ENCODE measurements around the gene TTYH3. TPM values are rescaled to one million over a fixed set of nuclear protein-coding genes. Genes with fewer than 3 reads are reported as not detected.

The TTYH3 gene
- polyA plus RNA-seq (2011; rRNA removed) = 33.0 and 55.7 TPM in 2 replicates
- polyA minus RNA-seq (2011; rRNA and poly(A)+ RNA removed) = 33.2 and 37.6 TPM in 2 replicates

- Histone ChIP-seq H3K4me3 (ENCODE audit: low read depth, low read length) (peak within 1 kb of the TSS; percentile 95), H3K27me3 (ENCODE audit: control insufficient read depth, insufficient read depth, low read length) (no peaks in the 10 kb centered on the region), H3K36me3 (ENCODE audit: control insufficient read depth, insufficient read depth, low read length) (peaks cover 1% of the 10 kb centered on the region)
- TF ChIP-seq CTCF (IDR thresholded peaks at IDR 0.05; ENCODE audit: insufficient read depth, low read depth, low read length) = no peak
- POLR2A ChIA-PET = interaction anchor here (0.6 to 1.0 kb wide), 2 partner anchors 13 to 239 kb away, joined by 3 read pairs; no protein-coding TSS in a partner anchor
- CTCF ChIA-PET = interaction anchor here (0.6 kb wide), 1 partner anchor 117 kb away, joined by 3 read pairs; no protein-coding TSS in a partner anchor
- DNase-seq (ENCODE audit: low read depth) = no peak
Observed at GRCh38 chr7:2631946-2632732, at the start of gene TTYH3. Gene TTYH3 (plus strand): TSS chr7:2631986. CDS start chr7:2632156, 170 bp downstream.

- ChIA-PET POLR2A (no interaction called here), CTCF (interaction anchor here (3.1 kb wide), 1 partner anchor 14 kb away, joined by 12 read pairs; no protein-coding TSS in a partner anchor)
- Histone ChIP-seq H3K36me3 (ENCODE audit: control insufficient read depth, insufficient read depth, low read length) (peaks cover 12% of the 10 kb centered on the region), H3K27me3 (ENCODE audit: control insufficient read depth, insufficient read depth, low read length) (no peaks in the 10 kb centered on the region), H3K4me3 (ENCODE audit: low read depth, low read length) (no peak overlapping the region)
- no peak for TF ChIP-seq CTCF (IDR thresholded peaks at IDR 0.05; ENCODE audit: insufficient read depth, low read depth, low read length)
- no peak for DNase-seq (ENCODE audit: low read depth)
Observed at GRCh38 chr7:2582006-2582735, 49.6 kb upstream of the TTYH3 start.

GRCh38 chr7:2583798-2584580 is 47.8 kb upstream of the TTYH3 start:
- CTCF ChIA-PET = interaction anchor here (3.1 kb wide), 1 partner anchor 16 kb away, joined by 12 read pairs; no protein-coding TSS in a partner anchor
- Histone ChIP-seq H3K27me3 (ENCODE audit: control insufficient read depth, insufficient read depth, low read length) (no peaks in the 10 kb centered on the region), H3K4me3 (ENCODE audit: low read depth, low read length) (no peak overlapping the region), H3K36me3 (ENCODE audit: control insufficient read depth, insufficient read depth, low read length) (peaks cover 10% of the 10 kb centered on the region)
- TF ChIP-seq CTCF (IDR thresholded peaks at IDR 0.05; ENCODE audit: insufficient read depth, low read depth, low read length) = no peak
- no peak for DNase-seq (ENCODE audit: low read depth)
- POLR2A ChIA-PET = no interaction called here

- CTCF ChIA-PET = interaction anchor here (0.8 to 0.9 kb wide), 2 partner anchors 10 to 95 kb away, joined by 3 to 4 read pairs; no protein-coding TSS in a partner anchor
- no peak for TF ChIP-seq CTCF (IDR thresholded peaks at IDR 0.05; ENCODE audit: insufficient read depth, low read depth, low read length)
- POLR2A ChIA-PET = no interaction called here
Observed at GRCh38 chr7:2585446-2585845, 46.3 kb upstream of the TTYH3 start.

More at GRCh38 chr7:2585446-2585845, 46.3 kb upstream of the TTYH3 start:
- no peak overlapping the region for H3K4me3 ChIP-seq (ENCODE audit: low read depth, low read length)
- H3K27me3 ChIP-seq (ENCODE audit: control insufficient read depth, insufficient read depth, low read length) = no peaks in the 10 kb centered on the region
- DNase-seq (ENCODE audit: low read depth) = no peak
- peaks cover 7% of the 10 kb centered on the region; the same call in 1 of the 2 replicates for H3K36me3 ChIP-seq (ENCODE audit: control insufficient read depth, insufficient read depth, low read length)
